GM10248 (cell line): ENCODE results near the gene CFAP161.

ENCODE experiments used
- CTCF ChIA-PET: fragments of 300-600 bp; sonication (Branson Sonifier 250); formaldehyde crosslinking; extraction: SDS; loops from one replicate; lab custom pipeline; 2021; ENCODE audit warnings: antibody characterized with exemption; lab: Yijun Ruan, JAX
- POLR2A ChIA-PET: fragments of 350-650 bp; sonication (Branson Sonifier 250); formaldehyde crosslinking; extraction: SDS; loops from one replicate; lab custom pipeline; 2020; ENCODE audit warnings: antibody characterized with exemption; lab: Yijun Ruan, JAX
- DNase-seq: peaks from one replicate; pipeline ENCODE4 v3.0.0; 2012; ENCODE audit errors: extremely low spot score
- CTCF ChIP-seq: IDR thresholded peaks from 2 replicates; pipeline ENCODE4 v1.5.1; 2012; ENCODE audit warnings: mild to moderate bottlenecking, low read depth; ENCODE audit errors: extremely low read depth, missing control alignments, control extremely low read depth

Gene CFAP161

DNA sequence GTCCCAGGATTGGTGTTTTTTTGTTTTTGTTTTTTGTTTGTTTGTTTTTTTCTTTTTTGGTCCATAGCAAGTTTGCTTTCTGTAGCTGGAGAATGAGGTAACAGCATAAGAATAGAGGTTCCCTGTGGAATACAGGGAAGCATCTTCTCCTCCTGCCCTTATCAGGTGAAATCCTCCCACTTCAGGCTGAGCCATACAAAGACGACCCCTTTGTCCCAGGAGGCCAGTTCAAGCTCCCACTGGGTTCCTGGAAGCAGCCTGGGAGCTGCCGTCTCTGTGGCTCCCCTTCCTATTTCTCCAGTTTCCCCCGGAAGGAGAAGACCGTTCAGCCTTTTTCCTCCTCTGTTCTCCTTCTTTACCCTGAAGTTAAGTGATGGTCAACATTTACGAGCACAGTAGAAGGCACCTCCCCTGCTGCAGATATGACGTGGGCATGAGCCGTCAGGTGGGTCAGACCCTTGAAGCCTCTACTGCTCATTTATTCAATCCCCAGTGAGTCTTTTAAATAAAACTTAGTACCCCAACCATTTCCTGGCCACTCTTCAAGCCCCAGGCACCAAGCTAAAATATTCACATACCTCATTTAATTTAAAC is 63.7 kb downstream of the CFAP161 start:
- ChIA-PET POLR2A (no interaction called here), CTCF (interaction anchor here (0.9 kb wide), 1 partner anchor 9 kb away, joined by 3 read pairs; no protein-coding TSS in a partner anchor)
- TF ChIP-seq CTCF = no peak
- no peak for DNase-seq
